HG03175 (cell line): Measurements from ENCODE around the gene MOB3B.
A peak's percentile ranks its signal among the peaks of the same experiment; 100 is the strongest.

ENCODE experiments used
- ATAC-seq: cut with Tn5 transposase; IDR thresholded peaks from one replicate; pipeline ENCODE4 v1.9.1; 2021; ENCODE audit warnings: mild to moderate bottlenecking, moderate library complexity; ENCODE audit not compliant: unreplicated experiment

MOB3B gene

GRCh38 chr9:27542508-27542907 lies 12.9 kb upstream of the MOB3B start:
- no peak for ATAC-seq

GRCh38 chr9:27541740-27542139 lies 12.1 kb upstream of the MOB3B start:
- ATAC-seq = no peak

- no peak for ATAC-seq
Observed at GRCh38 chr9:27540502-27540901, 10.9 kb upstream of the MOB3B start.

- ATAC-seq = no peak
Observed at GRCh38 chr9:27539479-27540441, 10.1 kb upstream of the MOB3B start.

- ATAC-seq = no peak
Observed at GRCh38 chr9:27538647-27539046, 9.0 kb upstream of the MOB3B start.

GRCh38 chr9:27537756-27538155 lies 8.1 kb upstream of the MOB3B start:
- ATAC-seq = no peak

GRCh38 chr9:27537027-27537435 lies 7.4 kb upstream of the MOB3B start:
- ATAC-seq = no peak

GRCh38 chr9:27536168-27536567 lies 6.6 kb upstream of the MOB3B start:
- ATAC-seq = no peak

GRCh38 chr9:27535701-27536118 lies 6.1 kb upstream of the MOB3B start:
- ATAC-seq = peak; percentile 73

GRCh38 chr9:27534658-27535209 lies 5.1 kb upstream of the MOB3B start:
- no peak for ATAC-seq

GRCh38 chr9:27534131-27534530 lies 4.5 kb upstream of the MOB3B start:
- ATAC-seq = no peak

GRCh38 chr9:27533311-27533710 lies 3.7 kb upstream of the MOB3B start:
- ATAC-seq = no peak

- no peak for ATAC-seq
Observed at GRCh38 chr9:27532046-27532445, 2.4 kb upstream of the MOB3B start.

GRCh38 chr9:27530915-27531755 lies 1.5 kb upstream of the MOB3B start:
- ATAC-seq = no peak

GRCh38 chr9:27528886-27529315 lies 713 bp downstream of the MOB3B start:
- peak; percentile 48 for ATAC-seq

GRCh38 chr9:27528076-27528885 lies 1.3 kb downstream of the MOB3B start:
- peak; percentile 54 for ATAC-seq

- ATAC-seq = no peak
Observed at GRCh38 chr9:27527702-27528075, 1.9 kb downstream of the MOB3B start.

- ATAC-seq = no peak
Observed at GRCh38 chr9:27524236-27524635, 5.4 kb downstream of the MOB3B start, which contains the start of gene IFNK. IFNK (plus strand) TSS chr9:27524290; CDS start chr9:27524337, 47 bp downstream.

- ATAC-seq = no peak
Observed at GRCh38 chr9:27523141-27523540, 6.5 kb downstream of the MOB3B start.

GRCh38 chr9:27520986-27521385 lies 8.6 kb downstream of the MOB3B start:
- ATAC-seq = no peak
